GM23248 (cell line): ENCODE measurements around the gene SEPSECS. TPM values are rescaled to one million over a fixed set of nuclear protein-coding genes. Genes with fewer than 3 reads are reported as not detected.

Experiments
- DNase-seq: peaks from one replicate; pipeline ENCODE4 v3.0.0-alpha.2; 2015
- H2AFZ ChIP-seq: fragments of 200-600 bp; sonication (generic); 2 replicates; pipeline ENCODE4 v1.6.1; 2016; ENCODE audit warnings: antibody characterized with exemption
- H3F3A ChIP-seq: fragments of 200-600 bp; sonication (generic); 2 replicates; pipeline ENCODE4 v1.6.1; 2016; ENCODE audit warnings: mild to moderate bottlenecking, antibody characterized with exemption, mixed run types; ENCODE audit not compliant: insufficient read depth
- H3K27ac ChIP-seq: fragments of 200-600 bp; sonication (generic); 2 replicates; pipeline ENCODE4 v1.5.1; 2016; ENCODE audit warnings: mild to moderate bottlenecking
- H3K27me3 ChIP-seq: fragments of 200-600 bp; sonication (generic); replicated peaks from 2 replicates; pipeline ENCODE4 v1.6.1; 2016; ENCODE audit warnings: mild to moderate bottlenecking; ENCODE audit not compliant: insufficient read depth
- H3K36me3 ChIP-seq: fragments of 200-600 bp; sonication (generic); 2 replicates; pipeline ENCODE4 v1.6.1; 2016; ENCODE audit warnings: low read depth, mild to moderate bottlenecking
- H3K4me1 ChIP-seq: fragments of 200-600 bp; sonication (generic); 2 replicates; pipeline ENCODE4 v1.6.1; 2016; ENCODE audit warnings: mild to moderate bottlenecking; ENCODE audit not compliant: insufficient read depth
- H3K4me2 ChIP-seq: fragments of 200-600 bp; sonication (generic); one replicate; pipeline ENCODE4 v1.6.1; 2016; ENCODE audit warnings: mild to moderate bottlenecking; ENCODE audit not compliant: unreplicated experiment
- H3K4me3 ChIP-seq: fragments of 200-600 bp; sonication (generic); 2 replicates; pipeline ENCODE4 v1.5.1; 2016; ENCODE audit warnings: mild to moderate bottlenecking
- H3K79me2 ChIP-seq: fragments of 200-600 bp; sonication (generic); 2 replicates; pipeline ENCODE4 v1.6.1; 2016; ENCODE audit warnings: mild to moderate bottlenecking; ENCODE audit not compliant: insufficient read depth
- H3K9ac ChIP-seq: fragments of 200-600 bp; sonication (generic); 2 replicates; pipeline ENCODE4 v1.6.1; 2016; ENCODE audit warnings: mild to moderate bottlenecking
- H3K9me2 ChIP-seq: fragments of 200-600 bp; sonication (generic); 2 replicates; pipeline ENCODE4 v1.6.1; 2016; ENCODE audit warnings: mixed run types, mild to moderate bottlenecking, moderate library complexity; ENCODE audit not compliant: insufficient read depth
- H3K9me3 ChIP-seq: fragments of 200-600 bp; sonication (generic); one replicate; pipeline ENCODE4 v1.6.1; 2017; ENCODE audit warnings: low read depth
- H4K20me1 ChIP-seq: fragments of 200-600 bp; sonication (generic); 2 replicates; pipeline ENCODE4 v1.6.0; 2016; ENCODE audit not compliant: insufficient read depth
- EZH2 ChIP-seq: fragments of 200-600 bp; sonication (generic); IDR thresholded peaks from 2 replicates; pipeline ENCODE4 v1.6.1; 2018; ENCODE audit warnings: antibody characterized with exemption, mild to moderate bottlenecking; ENCODE audit not compliant: insufficient read depth, poor library complexity, severe bottlenecking
- EZH2phosphoT487 ChIP-seq: fragments of 200-600 bp; sonication (generic); IDR thresholded peaks from 2 replicates; pipeline ENCODE4 v1.6.1; 2018; ENCODE audit warnings: antibody characterized with exemption, moderate library complexity, mild to moderate bottlenecking, low read depth; ENCODE audit not compliant: insufficient read depth
- WGBS, 2 experiments: methylation state at CpG; one replicate each; pipeline ENCODE4 v1.1.6; 2015 to 2017; ENCODE audit warnings: low lambda C conversion rate in 2 of 2, low coverage in 1 of 2; ENCODE audit errors: missing lambda C conversion rate in 2 of 2; 5-methylcytosine and 5-hydroxymethylcytosine counted together
- in situ Hi-C: fragments of 300-500 bp; cut with MboI; formaldehyde crosslinking; loops from 2 replicates; pipeline ENCODE4 v1.15.0; 2020
- polyA plus RNA-seq: library from polyadenylated mRNA; unstranded; fragments of >200 nt; fragmentation: Nextera tagmentation; extraction: Ambion mirVana; gene quantifications from 2 replicates; pipeline ENCODE4 v1.2.1, GENCODE V29; 2016
- total RNA-seq: library from RNA; depleted of rRNA; stranded (reverse); fragments of >200 nt; shearing (Covaris generic); gene quantifications from 2 replicates; pipeline ENCODE4 v1.2.3, GENCODE V29; 2014

SEPSECS gene
- total and polyA plus RNA-seq, 2 experiments from 2014 or later = 4.9 TPM

DNA sequence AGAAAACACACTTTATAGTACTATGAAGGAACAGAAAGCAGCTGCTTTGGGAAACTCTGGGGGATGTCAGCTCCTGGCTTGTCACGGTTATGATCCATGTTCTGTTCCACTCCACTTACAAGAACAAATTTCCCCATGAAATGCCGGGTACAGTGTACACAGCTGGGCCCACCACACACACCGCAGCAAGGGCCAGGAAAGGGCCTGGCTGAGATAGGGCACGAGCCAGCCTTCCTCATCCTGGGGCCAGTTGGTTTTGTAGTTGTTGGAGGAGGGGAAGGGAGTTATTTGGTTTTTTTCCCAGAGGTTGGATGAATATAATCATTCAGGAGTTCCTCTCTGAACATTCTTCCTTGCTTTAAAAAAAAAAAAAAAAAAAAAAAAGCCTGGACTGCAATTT lies 56.8 kb downstream of the SEPSECS start:
- no peaks in the 10 kb centered on the region for H3K9me2 ChIP-seq
- H3K4me2 ChIP-seq = no peak overlapping the region
- TF ChIP-seq EZH2phosphoT487 (no peak), EZH2 (no peak)
- no peaks in the 10 kb centered on the region for H3K79me2 ChIP-seq
- H3K27ac ChIP-seq = no peak overlapping the region
- in situ Hi-C loops = no loop called here
- H3K4me1 ChIP-seq = peaks cover 9% of the 10 kb centered on the region
- H3K9ac ChIP-seq = no peak overlapping the region
- no peaks in the 10 kb centered on the region for H4K20me1 ChIP-seq
- no peak for DNase-seq
- H3K9me3 ChIP-seq = no peaks in the 10 kb centered on the region
- H3K36me3 ChIP-seq = no peaks in the 10 kb centered on the region
- 61 to 74% methylated on average over 4 of the region's 4 CpGs for WGBS, 2 experiments
- no peak overlapping the region for H2AFZ ChIP-seq
- peaks cover 32% of the 10 kb centered on the region for H3K27me3 ChIP-seq
- H3F3A ChIP-seq = peaks cover 17% of the 10 kb centered on the region
- no peak overlapping the region for H3K4me3 ChIP-seq

DNA sequence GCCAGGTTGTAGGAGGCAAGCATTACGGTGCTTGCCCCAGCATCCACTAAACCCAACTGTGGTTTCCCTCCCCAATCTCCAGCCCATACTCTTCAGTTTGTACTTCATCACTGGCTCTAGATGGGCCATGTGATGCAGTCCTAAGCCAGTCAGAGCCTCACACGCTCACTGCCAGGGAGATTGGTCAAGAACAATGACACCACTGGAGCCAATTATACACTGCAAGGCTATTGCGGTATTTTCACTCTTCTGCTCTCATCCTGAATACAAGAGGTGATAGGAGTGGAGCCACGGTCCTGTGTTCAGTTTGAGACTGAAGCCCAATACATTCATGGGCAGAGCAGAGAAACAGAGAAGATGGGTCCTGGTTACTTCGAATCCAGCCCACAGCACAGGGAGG lies 58.4 kb downstream of the SEPSECS start:
- Histone ChIP-seq H2AFZ (no peak overlapping the region), H3K4me1 (peaks cover 9% of the 10 kb centered on the region), H3K4me2 (no peak overlapping the region), H4K20me1 (no peaks in the 10 kb centered on the region), H3K4me3 (no peak overlapping the region), H3F3A (peaks cover 17% of the 10 kb centered on the region), H3K79me2 (no peaks in the 10 kb centered on the region), H3K9ac (no peak overlapping the region), H3K9me2 (no peaks in the 10 kb centered on the region), H3K27ac (no peak overlapping the region), H3K27me3 (peaks cover 22% of the 10 kb centered on the region), H3K9me3 (no peaks in the 10 kb centered on the region), H3K36me3 (no peaks in the 10 kb centered on the region)
- in situ Hi-C loops = no loop called here
- TF ChIP-seq EZH2phosphoT487 (no peak), EZH2 (no peak)
- 84 to 87% methylated on average over 5 of the region's 5 CpGs for WGBS, 2 experiments
- no peak for DNase-seq

DNA sequence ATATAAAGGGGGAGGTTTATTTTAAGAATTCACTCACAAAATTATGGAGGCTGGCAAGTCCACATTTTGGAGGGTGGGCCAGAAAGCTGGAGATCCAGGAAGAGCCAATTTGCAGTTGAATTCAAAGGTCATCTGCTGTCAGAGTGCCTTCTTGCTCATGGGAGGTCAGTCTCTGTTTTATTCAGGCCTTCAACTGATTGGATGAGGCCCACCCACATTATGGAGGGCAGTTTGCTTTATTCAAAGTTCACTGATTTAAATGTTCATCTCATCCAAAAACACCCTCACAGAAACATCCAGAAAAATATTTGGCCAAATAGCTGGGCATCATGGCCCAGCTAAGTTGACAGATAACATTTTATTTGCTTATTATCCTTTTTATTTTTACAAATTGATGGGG lies 59.5 kb downstream of the SEPSECS start:
- H3K4me3 ChIP-seq = no peak overlapping the region
- no peak overlapping the region for H3K9ac ChIP-seq
- peaks cover 17% of the 10 kb centered on the region for H3F3A ChIP-seq
- H3K79me2 ChIP-seq = no peaks in the 10 kb centered on the region
- H4K20me1 ChIP-seq = no peaks in the 10 kb centered on the region
- peaks cover 9% of the 10 kb centered on the region for H3K4me1 ChIP-seq
- DNase-seq = no peak
- no peaks in the 10 kb centered on the region for H3K9me2 ChIP-seq
- peaks cover 20% of the 10 kb centered on the region for H3K27me3 ChIP-seq
- H3K4me2 ChIP-seq = no peak overlapping the region
- in situ Hi-C loops = no loop called here
- H3K36me3 ChIP-seq = no peaks in the 10 kb centered on the region
- no peaks in the 10 kb centered on the region for H3K9me3 ChIP-seq
- no peak overlapping the region for H2AFZ ChIP-seq
- H3K27ac ChIP-seq = no peak overlapping the region
- no peak for TF ChIP-seq EZH2
- no peak for TF ChIP-seq EZH2phosphoT487

DNA sequence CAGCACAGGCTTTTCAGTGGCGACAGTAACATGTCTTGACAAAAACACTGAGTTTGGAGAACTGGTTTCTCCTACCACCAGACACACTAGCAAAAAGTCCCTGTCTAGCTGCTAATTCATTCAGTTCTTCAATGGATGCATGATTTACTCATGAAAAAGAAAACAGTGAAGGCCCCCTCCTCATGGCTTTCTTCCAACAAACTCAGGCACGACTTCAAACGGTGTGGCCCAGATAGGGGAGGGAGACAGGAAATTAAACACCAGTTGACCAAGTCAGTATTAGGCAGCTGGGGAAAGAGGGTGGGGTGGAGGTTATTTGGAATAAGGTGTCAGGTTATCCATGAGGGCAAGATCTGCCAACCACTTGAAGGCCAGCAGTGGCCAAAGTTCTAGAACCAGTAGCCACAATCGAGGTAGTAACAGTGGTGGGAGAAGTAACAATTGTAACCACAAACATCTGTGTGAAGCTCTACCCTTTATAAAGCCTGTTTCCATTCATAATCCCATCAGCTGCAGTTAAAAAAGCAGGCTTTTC lies 60.2 kb downstream of the SEPSECS start:
- no peak overlapping the region for H3K9ac ChIP-seq
- H2AFZ ChIP-seq = no peak overlapping the region
- H3K79me2 ChIP-seq = no peaks in the 10 kb centered on the region
- no peak for DNase-seq
- in situ Hi-C loops = no loop called here
- peaks cover 17% of the 10 kb centered on the region for H3F3A ChIP-seq
- 2 to 3% methylated on average over 4 of the region's 4 CpGs for WGBS, 2 experiments
- no peaks in the 10 kb centered on the region for H4K20me1 ChIP-seq
- H3K27ac ChIP-seq = no peak overlapping the region
- peaks cover 9% of the 10 kb centered on the region for H3K4me1 ChIP-seq
- H3K9me3 ChIP-seq = no peaks in the 10 kb centered on the region
- no peaks in the 10 kb centered on the region for H3K36me3 ChIP-seq
- no peak overlapping the region for H3K4me2 ChIP-seq
- peaks cover 19% of the 10 kb centered on the region for H3K27me3 ChIP-seq
- no peaks in the 10 kb centered on the region for H3K9me2 ChIP-seq
- H3K4me3 ChIP-seq = no peak overlapping the region
- TF ChIP-seq EZH2 = no peak
- TF ChIP-seq EZH2phosphoT487 = no peak
